Measurements from ENCODE around the gene NPHS2.

NPHS2 gene

DNA sequence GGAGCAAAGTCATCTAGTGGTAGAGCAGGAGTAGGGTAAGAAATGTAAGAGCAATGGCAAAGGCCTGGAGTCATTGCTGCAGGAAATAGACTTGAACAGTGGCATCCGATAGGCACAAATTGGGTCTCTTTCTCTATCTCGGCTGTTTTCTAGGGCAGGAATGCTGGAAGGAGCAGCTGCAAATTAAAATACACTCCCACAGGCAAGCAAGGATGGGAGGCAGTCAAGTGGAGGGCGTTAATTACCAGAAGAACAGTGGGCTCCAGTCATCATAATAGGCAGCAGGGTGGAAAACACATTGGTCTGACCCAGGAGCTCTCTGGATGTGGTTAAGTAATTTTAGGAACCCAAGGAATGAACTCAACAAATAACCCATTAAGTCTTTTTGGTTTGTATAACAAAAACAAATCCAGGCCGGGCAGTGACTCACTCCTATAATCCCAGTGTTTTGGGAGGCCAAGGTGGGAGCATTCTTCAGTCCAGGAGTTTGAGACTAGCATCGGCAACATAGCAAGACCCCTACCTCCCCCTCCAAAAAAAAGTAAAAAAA is 8.1 kb upstream of the NPHS2 start:
- POLR2A ChIA-PET, result no interaction called here

DNA sequence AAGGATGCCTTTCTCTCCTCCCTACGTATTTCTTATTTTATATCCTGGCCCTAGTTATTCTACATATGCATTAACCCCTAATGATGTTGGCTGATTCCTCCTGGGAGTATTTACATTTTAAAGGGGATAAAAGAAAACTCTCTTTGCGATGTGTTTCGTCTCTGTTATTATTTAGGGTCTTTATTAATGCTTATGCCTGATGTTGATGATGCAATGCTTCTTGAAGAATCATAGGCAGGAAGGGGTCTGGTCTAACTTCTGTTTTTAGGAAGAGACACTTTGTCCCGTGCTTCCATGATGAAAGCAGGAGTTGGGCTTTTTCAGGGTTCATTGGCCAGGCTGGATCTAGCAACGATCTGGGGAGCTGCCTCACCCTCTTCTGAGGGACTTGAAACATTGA is 761 bp upstream of the NPHS2 start:
- ChIA-PET POLR2A (no interaction called here), CTCF (interaction anchor here (1.4 kb wide), 1 partner anchor 21 kb away, joined by 3 read pairs; no protein-coding TSS in a partner anchor)
- TF ChIP-seq, protein P1, sequence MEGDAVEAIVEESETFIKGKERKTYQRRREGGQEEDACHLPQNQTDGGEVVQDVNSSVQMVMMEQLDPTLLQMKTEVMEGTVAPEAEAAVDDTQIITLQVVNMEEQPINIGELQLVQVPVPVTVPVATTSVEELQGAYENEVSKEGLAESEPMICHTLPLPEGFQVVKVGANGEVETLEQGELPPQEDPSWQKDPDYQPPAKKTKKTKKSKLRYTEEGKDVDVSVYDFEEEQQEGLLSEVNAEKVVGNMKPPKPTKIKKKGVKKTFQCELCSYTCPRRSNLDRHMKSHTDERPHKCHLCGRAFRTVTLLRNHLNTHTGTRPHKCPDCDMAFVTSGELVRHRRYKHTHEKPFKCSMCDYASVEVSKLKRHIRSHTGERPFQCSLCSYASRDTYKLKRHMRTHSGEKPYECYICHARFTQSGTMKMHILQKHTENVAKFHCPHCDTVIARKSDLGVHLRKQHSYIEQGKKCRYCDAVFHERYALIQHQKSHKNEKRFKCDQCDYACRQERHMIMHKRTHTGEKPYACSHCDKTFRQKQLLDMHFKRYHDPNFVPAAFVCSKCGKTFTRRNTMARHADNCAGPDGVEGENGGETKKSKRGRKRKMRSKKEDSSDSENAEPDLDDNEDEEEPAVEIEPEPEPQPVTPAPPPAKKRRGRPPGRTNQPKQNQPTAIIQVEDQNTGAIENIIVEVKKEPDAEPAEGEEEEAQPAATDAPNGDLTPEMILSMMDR (IDR thresholded peaks at IDR 0.05; ENCODE audit: control extremely low read depth, extremely low read depth, low read depth, missing control alignments), result no peak
- no peak for DNase-seq (ENCODE audit: extremely low spot score)

More for the DNA sequence above, 8.1 kb upstream of the NPHS2 start:
- TF ChIP-seq, protein P1 (IDR thresholded peaks at IDR 0.05; ENCODE audit: control extremely low read depth, extremely low read depth, low read depth, missing control alignments), result no peak
- CTCF ChIA-PET, result no interaction called here
- DNase-seq (ENCODE audit: extremely low spot score), result no peak

DNA sequence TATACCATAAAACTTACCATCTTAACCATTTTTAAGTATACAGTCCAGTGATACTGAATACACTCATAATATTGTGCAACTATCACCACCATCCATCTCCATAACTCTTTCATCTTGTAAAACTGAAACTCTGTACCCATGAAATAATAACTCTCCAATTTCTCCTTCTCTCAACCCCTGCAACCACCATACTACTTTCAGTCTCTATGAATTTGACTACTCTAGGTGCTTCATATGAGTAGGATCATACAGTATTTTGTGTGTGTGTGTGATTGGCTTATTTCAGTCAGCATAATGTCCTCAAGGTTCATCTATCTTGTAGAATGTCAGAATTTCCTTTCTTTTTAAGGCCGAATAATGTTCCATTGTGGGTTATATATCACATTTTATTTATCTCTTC is 17.7 kb downstream of the NPHS2 start:
- CTCF ChIA-PET, result no interaction called here
- TF ChIP-seq, protein P1 (IDR thresholded peaks at IDR 0.05; ENCODE audit: control extremely low read depth, extremely low read depth, low read depth, missing control alignments), result no peak
- POLR2A ChIA-PET, result no interaction called here
- DNase-seq (ENCODE audit: extremely low spot score), result no peak

DNA sequence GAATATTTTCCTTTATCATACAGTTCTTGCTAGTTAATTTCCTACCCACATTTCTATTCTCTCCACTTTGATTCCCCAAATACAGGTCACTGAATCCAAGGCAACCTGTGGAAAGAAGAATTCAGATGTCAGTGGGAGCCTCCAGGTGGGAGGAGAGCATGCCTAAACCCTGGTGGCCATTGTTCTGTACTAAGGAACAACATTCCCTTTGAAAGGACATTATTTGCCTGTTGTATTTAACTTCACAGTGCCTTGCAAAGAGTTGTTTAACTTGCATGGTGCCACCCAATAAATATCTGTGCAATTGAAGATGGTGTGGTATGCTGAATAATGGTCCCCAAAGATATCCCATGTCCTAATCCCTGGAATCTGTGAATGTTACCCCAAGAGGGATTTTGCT is 21.3 kb downstream of the NPHS2 start:
- ChIA-PET CTCF (no interaction called here), POLR2A (no interaction called here)
- TF ChIP-seq, protein P1 (IDR thresholded peaks at IDR 0.05; ENCODE audit: control extremely low read depth, extremely low read depth, low read depth, missing control alignments), result no peak
- DNase-seq (ENCODE audit: extremely low spot score), result no peak

DNA sequence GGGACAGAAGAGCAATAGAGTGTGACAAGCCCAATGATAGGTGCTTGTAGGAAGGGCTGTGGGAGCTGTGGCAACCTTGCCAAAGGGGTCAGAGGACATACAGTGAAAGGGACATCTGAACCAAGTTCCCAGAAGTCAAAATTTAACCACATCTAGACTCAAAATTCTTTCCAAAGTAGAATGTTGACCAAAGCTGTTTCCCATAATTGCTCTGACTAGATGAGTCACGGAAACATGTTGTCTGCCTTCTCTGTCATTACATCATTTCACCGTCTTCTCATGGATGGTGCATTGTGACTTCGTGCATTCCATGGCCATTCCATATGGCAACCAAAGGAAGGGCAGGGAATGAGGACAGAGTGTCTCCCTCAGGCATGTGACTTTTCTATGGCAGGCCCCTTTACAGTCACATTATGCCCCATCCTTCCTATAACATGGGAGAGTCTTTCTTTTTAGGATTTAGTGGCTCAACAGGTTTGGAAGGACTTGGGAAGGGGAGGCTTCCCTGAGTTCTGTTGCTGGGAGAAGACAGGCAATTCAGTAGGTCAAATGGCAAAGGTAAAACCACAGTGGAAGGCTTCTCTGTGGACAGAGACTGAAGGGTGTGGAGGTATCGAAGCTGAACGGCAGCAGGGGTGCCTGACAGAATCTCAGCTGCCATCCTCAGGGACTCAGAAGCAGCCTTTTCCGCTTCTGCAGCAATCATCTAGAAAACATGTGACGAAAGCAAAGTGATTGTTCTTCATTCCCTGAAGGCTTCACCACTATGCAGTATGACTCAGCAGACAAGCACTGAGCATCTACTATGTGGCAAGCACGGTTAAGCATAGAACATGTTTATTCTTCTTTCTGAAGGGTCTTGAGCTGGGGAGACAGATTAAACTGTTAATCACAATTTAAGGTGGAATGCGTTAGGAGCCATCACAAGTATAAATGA is 24.7 kb downstream of the NPHS2 start:
- CTCF ChIA-PET, result no interaction called here
- POLR2A ChIA-PET, result no interaction called here
- TF ChIP-seq, protein P1 (IDR thresholded peaks at IDR 0.05; ENCODE audit: control extremely low read depth, extremely low read depth, low read depth, missing control alignments), result no peak
- no peak for DNase-seq (ENCODE audit: extremely low spot score)

DNA sequence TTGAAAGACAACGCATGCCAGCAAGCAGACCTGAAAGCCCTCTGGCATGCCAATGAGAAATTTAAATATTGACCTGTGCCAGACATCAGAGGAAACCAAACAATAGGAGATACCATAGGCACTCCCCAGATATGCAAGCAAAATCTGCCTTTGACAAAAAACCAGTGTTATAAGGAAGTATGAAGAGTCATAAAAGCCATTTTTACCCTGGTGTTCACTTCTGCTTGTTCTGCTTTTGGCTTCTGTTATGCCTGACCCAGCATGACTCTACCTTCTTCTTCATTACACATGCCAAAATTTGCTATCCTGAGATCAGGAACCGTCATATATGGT is 26.4 kb downstream of the NPHS2 start:
- CTCF ChIA-PET, result no interaction called here
- POLR2A ChIA-PET, result no interaction called here
- DNase-seq (ENCODE audit: extremely low spot score), result no peak
- TF ChIP-seq, protein P1 (IDR thresholded peaks at IDR 0.05; ENCODE audit: control extremely low read depth, extremely low read depth, low read depth, missing control alignments), result no peak

Measured in GM10248 (cell line).